ENCODE results near the gene CDK17.

The CDK17 gene

DNA sequence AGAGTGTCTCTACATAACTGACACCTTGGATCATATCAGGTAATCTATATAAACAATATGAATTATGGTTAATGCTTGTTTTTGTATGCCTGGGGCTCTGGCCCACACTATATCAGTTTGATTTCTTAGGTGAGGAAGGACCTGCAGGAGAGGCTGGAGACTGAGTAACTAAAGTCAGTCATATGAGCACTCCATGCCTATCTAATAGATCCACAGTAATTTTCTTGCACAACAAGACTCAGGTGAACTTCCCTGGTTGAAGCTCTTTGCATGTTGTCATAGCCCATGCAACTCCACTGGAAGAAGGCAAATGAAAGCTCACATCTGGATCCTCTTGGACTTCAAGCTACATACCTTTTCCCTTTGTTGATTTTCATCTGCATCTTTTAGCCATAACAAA is 62.3 kb downstream of the CDK17 start:
- no peak for TF ChIP-seq ZFX (IDR thresholded peaks at IDR 0.05; ENCODE audit: borderline replicate concordance)
- TF ChIP-seq, protein P1, sequence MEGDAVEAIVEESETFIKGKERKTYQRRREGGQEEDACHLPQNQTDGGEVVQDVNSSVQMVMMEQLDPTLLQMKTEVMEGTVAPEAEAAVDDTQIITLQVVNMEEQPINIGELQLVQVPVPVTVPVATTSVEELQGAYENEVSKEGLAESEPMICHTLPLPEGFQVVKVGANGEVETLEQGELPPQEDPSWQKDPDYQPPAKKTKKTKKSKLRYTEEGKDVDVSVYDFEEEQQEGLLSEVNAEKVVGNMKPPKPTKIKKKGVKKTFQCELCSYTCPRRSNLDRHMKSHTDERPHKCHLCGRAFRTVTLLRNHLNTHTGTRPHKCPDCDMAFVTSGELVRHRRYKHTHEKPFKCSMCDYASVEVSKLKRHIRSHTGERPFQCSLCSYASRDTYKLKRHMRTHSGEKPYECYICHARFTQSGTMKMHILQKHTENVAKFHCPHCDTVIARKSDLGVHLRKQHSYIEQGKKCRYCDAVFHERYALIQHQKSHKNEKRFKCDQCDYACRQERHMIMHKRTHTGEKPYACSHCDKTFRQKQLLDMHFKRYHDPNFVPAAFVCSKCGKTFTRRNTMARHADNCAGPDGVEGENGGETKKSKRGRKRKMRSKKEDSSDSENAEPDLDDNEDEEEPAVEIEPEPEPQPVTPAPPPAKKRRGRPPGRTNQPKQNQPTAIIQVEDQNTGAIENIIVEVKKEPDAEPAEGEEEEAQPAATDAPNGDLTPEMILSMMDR (IDR thresholded peaks at IDR 0.05): no peak
- no peak overlapping the region for H3K27ac ChIP-seq

DNA sequence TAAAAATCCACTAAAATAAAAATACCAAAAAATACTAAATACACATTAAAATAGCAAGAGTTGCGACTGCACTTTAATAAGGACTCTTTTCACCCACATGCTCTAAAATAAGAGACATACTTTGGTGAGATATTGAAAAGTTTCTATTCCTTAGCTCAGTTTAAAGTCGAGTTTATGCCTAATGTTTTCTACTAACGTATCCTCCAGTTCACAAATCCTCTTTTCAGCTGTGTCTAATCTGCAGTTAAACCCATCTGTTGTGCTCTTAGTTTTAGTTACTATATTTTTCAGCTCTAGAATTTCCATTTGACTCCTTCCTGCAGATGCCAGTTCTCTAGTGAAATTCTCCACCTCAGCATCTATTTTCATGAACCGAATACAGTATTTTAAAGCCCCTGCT is 63.8 kb downstream of the CDK17 start:
- H3K27ac ChIP-seq: no peak overlapping the region
- TF ChIP-seq, protein P1 (IDR thresholded peaks at IDR 0.05): no peak

DNA sequence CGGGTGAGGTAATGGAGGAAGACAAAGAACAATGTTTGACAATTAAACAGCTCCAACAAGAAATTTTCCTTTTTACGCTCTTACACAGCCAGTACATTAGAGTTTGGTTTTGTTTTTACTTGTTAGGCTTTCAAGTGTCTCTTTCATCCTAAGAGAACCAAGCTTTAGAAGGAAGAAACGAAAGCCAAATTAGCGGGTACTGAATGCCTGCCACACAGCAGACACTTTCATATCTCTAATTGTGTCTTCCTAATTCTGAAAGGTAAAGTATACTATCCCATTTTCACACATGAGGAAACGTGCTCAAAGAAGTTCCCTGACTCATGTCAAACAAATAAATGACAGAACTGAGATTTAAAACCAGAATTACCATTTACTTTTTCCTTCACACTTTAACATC is 65.0 kb downstream of the CDK17 start:
- H3K27ac ChIP-seq: no peak overlapping the region
- TF ChIP-seq ZFX (IDR thresholded peaks at IDR 0.05; ENCODE audit: borderline replicate concordance): no peak
- TF ChIP-seq, protein P1 (IDR thresholded peaks at IDR 0.05): no peak

DNA sequence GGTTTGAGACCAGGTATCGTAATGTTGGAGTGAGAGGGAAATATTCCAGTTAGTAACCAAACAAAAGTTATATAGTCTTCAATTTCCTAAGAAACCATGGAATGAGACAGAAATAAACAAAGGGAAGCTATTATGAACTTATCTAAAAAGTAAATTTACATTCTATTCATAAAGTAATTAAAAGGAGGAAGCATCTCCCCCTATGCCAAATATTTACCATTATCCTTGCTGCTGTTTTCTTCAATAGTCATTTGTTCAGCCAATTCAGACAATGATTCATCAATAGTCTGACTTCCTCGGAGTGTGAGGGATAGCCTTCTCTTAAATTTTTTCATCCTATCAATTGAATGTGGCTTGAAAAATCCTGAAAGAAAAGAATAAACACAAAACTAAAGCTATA is 65.7 kb downstream of the CDK17 start:
- H3K27ac ChIP-seq: no peak overlapping the region
- TF ChIP-seq ZFX (IDR thresholded peaks at IDR 0.05; ENCODE audit: borderline replicate concordance): no peak
- TF ChIP-seq, protein P1 (IDR thresholded peaks at IDR 0.05): no peak

DNA sequence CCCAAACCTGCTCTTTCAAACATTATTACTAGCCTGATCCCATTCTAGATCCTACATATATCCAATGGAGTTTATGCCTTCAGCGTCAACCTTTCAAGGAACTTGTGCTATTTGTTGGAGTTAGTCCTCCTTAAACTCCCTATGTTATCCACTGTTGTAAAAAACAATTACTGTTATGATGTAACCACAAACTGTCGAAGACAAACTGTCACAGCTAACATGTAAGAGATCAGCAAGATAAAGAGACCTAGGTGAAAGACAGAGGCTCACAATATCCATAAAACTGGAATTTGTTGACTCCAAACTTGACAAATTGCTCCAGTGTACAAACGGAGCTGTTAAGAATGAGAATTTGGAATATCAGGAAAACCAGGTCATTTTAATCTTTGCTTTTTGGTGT is 70.7 kb downstream of the CDK17 start:
- TF ChIP-seq, protein P1 (IDR thresholded peaks at IDR 0.05): no peak
- no peak for TF ChIP-seq ZFX (IDR thresholded peaks at IDR 0.05; ENCODE audit: borderline replicate concordance)
- no peak overlapping the region for H3K27ac ChIP-seq

DNA sequence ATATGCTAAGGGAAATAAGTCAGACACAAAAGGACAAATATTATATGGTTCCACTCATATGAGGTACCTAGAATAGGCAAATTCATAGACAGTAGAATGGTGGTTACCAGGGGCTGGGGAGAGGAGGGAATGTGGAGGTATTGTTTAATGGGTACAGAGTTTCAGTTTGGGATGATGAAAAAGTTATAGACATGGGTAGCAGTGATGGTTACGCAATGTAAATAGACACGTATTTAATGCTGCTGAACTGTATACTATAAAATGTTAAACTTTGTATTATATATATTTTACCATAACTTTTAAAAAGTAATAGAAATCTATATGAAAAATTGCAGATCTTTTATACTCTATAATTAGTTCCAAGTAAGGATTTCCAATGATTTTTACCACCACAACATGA is 71.2 kb downstream of the CDK17 start:
- no peak overlapping the region for H3K27ac ChIP-seq

DNA sequence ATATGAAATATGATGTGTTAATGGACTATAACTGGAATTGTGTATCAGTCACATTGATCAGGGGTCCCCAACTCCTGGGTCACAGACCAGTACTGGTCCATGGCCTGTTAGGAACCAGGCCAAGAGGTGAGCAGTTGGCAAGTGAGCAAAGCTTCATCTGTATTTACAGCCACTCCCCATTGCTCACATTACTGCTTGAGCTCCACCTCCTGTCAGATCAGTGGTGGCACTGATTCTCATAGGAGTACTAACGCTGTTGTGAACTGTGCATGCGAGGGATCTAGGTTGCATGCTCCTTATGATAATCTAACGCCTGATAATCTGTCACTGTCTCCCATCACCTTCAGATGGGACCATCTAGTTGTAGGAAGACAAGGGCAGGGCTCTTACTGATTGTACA is 72.3 kb downstream of the CDK17 start:
- TF ChIP-seq, protein P1 (IDR thresholded peaks at IDR 0.05): peak; percentile 27
- no peak for TF ChIP-seq ZFX (IDR thresholded peaks at IDR 0.05; ENCODE audit: borderline replicate concordance)
- H3K27ac ChIP-seq: no peak overlapping the region

More for the DNA sequence above, 71.2 kb downstream of the CDK17 start:
- no peak for TF ChIP-seq ZFX (IDR thresholded peaks at IDR 0.05; ENCODE audit: borderline replicate concordance)
- TF ChIP-seq, protein P1 (IDR thresholded peaks at IDR 0.05): no peak
